H1 (cell line): ENCODE measurements around the gene LCN12. TPM values are rescaled to one million over a fixed set of nuclear protein-coding genes. Genes with fewer than 3 reads are reported as not detected.

Experiments
- CTCF ChIA-PET: fragments of 300-600 bp; sonication (Branson Sonifier 250); formaldehyde crosslinking; loops from one replicate; lab custom pipeline; 2021; ENCODE audit not compliant: partially characterized antibody; lab: Charles Lee
- POLR2A ChIA-PET: fragments of 300-600 bp; sonication (Branson Sonifier 250); formaldehyde crosslinking; loops from one replicate; lab custom pipeline; 2021; ENCODE audit warnings: inconsistent platforms; ENCODE audit not compliant: partially characterized antibody; lab: Charles Lee
- DNase-seq, 2 experiments: peaks; one replicate each; pipeline versions ENCODE4 v3.0.0 to v3.0.0-alpha.2; 2010 to 2022; ENCODE audit warnings: low spot score in 2 of 2, low read depth in 1 of 2, mixed read lengths in 1 of 2
- FAIRE-seq: peaks from 2 replicates; lab custom pipeline; 2011; peaks lifted over from hg19 to GRCh38; lab: Jason Lieb, UNC
- H2AFZ ChIP-seq: 2 replicates; pipeline ENCODE4 v1.8.1; 2012; ENCODE audit warnings: low read length, inconsistent platforms
- H2AK5ac ChIP-seq: 2 replicates; pipeline ENCODE4 v1.6.1; 2013; ENCODE audit warnings: low read depth, low read length
- H2BK120ac ChIP-seq: replicated peaks from 2 replicates; pipeline ENCODE3; 2013; ENCODE audit warnings: low read depth, low read length, inconsistent platforms
- H2BK12ac ChIP-seq: 2 replicates; pipeline ENCODE4 v1.6.1; 2013; ENCODE audit warnings: low read depth, low read length
- H2BK15ac ChIP-seq: 2 replicates; pipeline ENCODE4 v1.6.1; 2013; ENCODE audit warnings: low read length
- H2BK20ac ChIP-seq: 2 replicates; pipeline ENCODE4 v1.6.1; 2013; ENCODE audit warnings: low read length
- H2BK5ac ChIP-seq: 2 replicates; pipeline ENCODE4 v1.6.1; 2013; ENCODE audit warnings: low read depth, low read length
- H3K14ac ChIP-seq: 2 replicates; pipeline ENCODE4 v1.6.1; 2013; ENCODE audit warnings: inconsistent platforms; ENCODE audit not compliant: insufficient read length
- H3K18ac ChIP-seq: 2 replicates; pipeline ENCODE4 v1.6.1; 2013; ENCODE audit warnings: low read length; ENCODE audit errors: extremely low read depth
- H3K23ac ChIP-seq: 2 replicates; pipeline ENCODE4 v1.6.1; 2013; ENCODE audit warnings: inconsistent platforms; ENCODE audit not compliant: insufficient read length
- H3K23me2 ChIP-seq: 2 replicates; pipeline ENCODE4 v1.6.1; 2013; ENCODE audit warnings: low read depth, low read length
- H3K27ac ChIP-seq: 2 replicates; pipeline ENCODE4 v1.6.1; 2011; ENCODE audit warnings: low read depth, low read length, inconsistent platforms
- H3K27me3 ChIP-seq, 4 experiments: replicated peaks in 1 of 4; 1 replicate in 1 of 4; 2 replicates in 3 of 4; pipeline versions ENCODE4 v1.6.1 to v1.8.1; 2011 to 2013; ENCODE audit warnings: low read length in 3 of 4, mild to moderate bottlenecking in 3 of 4, inconsistent platforms in 2 of 4, mixed read lengths in 2 of 4, moderate library complexity in 1 of 4; ENCODE audit not compliant: control insufficient read depth in 3 of 4, insufficient read depth in 3 of 4; ENCODE audit errors: extremely low read depth in 1 of 4
- H3K36me3 ChIP-seq, 4 experiments: 2 replicates each; pipeline versions ENCODE4 v1.6.1 to v1.8.1; 2011 to 2013; ENCODE audit warnings: mild to moderate bottlenecking in 4 of 4, low read length in 3 of 4, moderate library complexity in 2 of 4, control low read depth in 1 of 4, inconsistent platforms in 1 of 4; ENCODE audit not compliant: insufficient read depth in 4 of 4, control insufficient read depth in 2 of 4
- H3K4ac ChIP-seq: replicated peaks from 2 replicates; pipeline ENCODE3; 2013; ENCODE audit warnings: low read length, low read depth, mixed read lengths, inconsistent platforms; ENCODE audit not compliant: insufficient read length
- H3K4me1 ChIP-seq, 4 experiments: replicated peaks in 1 of 4; 1 replicate in 1 of 4; 2 replicates in 3 of 4; pipeline versions ENCODE4 v1.6.1 to v1.8.1; 2011 to 2013; ENCODE audit warnings: low read length in 3 of 4, inconsistent platforms in 2 of 4, mixed read lengths in 1 of 4; ENCODE audit not compliant: insufficient read depth in 4 of 4, control insufficient read depth in 3 of 4
- H3K4me2 ChIP-seq, 2 experiments: 2 replicates each; pipeline versions ENCODE4 v1.6.1 to v1.8.1; 2011 to 2013; ENCODE audit warnings: low read depth in 2 of 2, low read length in 2 of 2, control low read depth in 1 of 2, inconsistent platforms in 1 of 2, mild to moderate bottlenecking in 1 of 2; ENCODE audit not compliant: insufficient read depth in 1 of 2
- H3K4me3 ChIP-seq, 4 experiments: fragments of 200-600, 300-600 bp in 1 of 4; sonication (generic), shearing (Covaris generic), sonication (Bioruptor Twin) in 1 of 4; 2 replicates each; pipeline versions ENCODE4 v1.5.1 to v1.8.1; 2011 to 2016; ENCODE audit warnings: low read length in 4 of 4, low read depth in 3 of 4, control low read depth in 2 of 4, inconsistent platforms in 2 of 4, mild to moderate bottlenecking in 2 of 4, mixed read lengths in 1 of 4, moderate library complexity in 1 of 4; ENCODE audit not compliant: insufficient read depth in 2 of 4; ENCODE audit errors: extremely low read depth in 1 of 4
- H3K56ac ChIP-seq: replicated peaks from 2 replicates; pipeline ENCODE3; 2013; ENCODE audit warnings: low read depth, mild to moderate bottlenecking, mixed read lengths, low read length, inconsistent platforms; ENCODE audit not compliant: insufficient read length
- H3K79me1 ChIP-seq: 2 replicates; pipeline ENCODE4 v1.6.1; 2013; ENCODE audit warnings: low read depth, low read length, control low read depth
- H3K79me2 ChIP-seq, 2 experiments: 2 replicates each; pipeline versions ENCODE4 v1.6.1 to v1.8.1; 2012 to 2013; ENCODE audit warnings: low read length in 2 of 2, mild to moderate bottlenecking in 2 of 2, inconsistent platforms in 1 of 2; ENCODE audit not compliant: insufficient read depth in 2 of 2, control insufficient read depth in 1 of 2
- H3K9ac ChIP-seq, 4 experiments: replicated peaks in 1 of 4; 1 replicate in 1 of 4; 2 replicates in 3 of 4; pipeline versions ENCODE4 v1.6.1 to v1.8.1; 2011 to 2013; ENCODE audit warnings: low read depth in 3 of 4, low read length in 3 of 4, control low read depth in 2 of 4, mild to moderate bottlenecking in 2 of 4, moderate library complexity in 2 of 4, inconsistent platforms in 1 of 4; ENCODE audit errors: extremely low read depth in 1 of 4
- H3K9me3 ChIP-seq, 2 experiments: 2 replicates each; pipeline versions ENCODE4 v1.6.1 to v1.8.1; 2012 to 2013; ENCODE audit warnings: mild to moderate bottlenecking in 2 of 2, moderate library complexity in 2 of 2, control low read depth in 1 of 2, inconsistent platforms in 1 of 2, low read depth in 1 of 2, low read length in 1 of 2, mixed read lengths in 1 of 2; ENCODE audit not compliant: insufficient read depth in 2 of 2
- H4K20me1 ChIP-seq, 2 experiments: replicated peaks in 1 of 2; 2 replicates each; pipeline versions ENCODE3 to v1.8.1; 2011 to 2013; ENCODE audit warnings: inconsistent platforms in 2 of 2, low read length in 2 of 2, mild to moderate bottlenecking in 1 of 2; ENCODE audit not compliant: insufficient read depth in 2 of 2, control insufficient read depth in 1 of 2
- H4K5ac ChIP-seq: 2 replicates; pipeline ENCODE4 v1.6.1; 2013; ENCODE audit warnings: low read length, low read depth, mixed read lengths, inconsistent platforms; ENCODE audit not compliant: insufficient read length
- H4K8ac ChIP-seq: 2 replicates; pipeline ENCODE4 v1.8.0; 2013; ENCODE audit warnings: mild to moderate bottlenecking, moderate library complexity, low read length, inconsistent platforms; ENCODE audit not compliant: insufficient read depth; ENCODE audit errors: extremely low read depth
- H4K91ac ChIP-seq: replicated peaks from 2 replicates; pipeline ENCODE3; 2013; ENCODE audit warnings: low read length, mixed read lengths, inconsistent platforms; ENCODE audit not compliant: insufficient read length
- CREB1 ChIP-seq: IDR thresholded peaks from 2 replicates; pipeline ENCODE4 v1.6.1; 2012; ENCODE audit warnings: inconsistent platforms
- RXRA ChIP-seq: IDR thresholded peaks from 2 replicates; pipeline ENCODE4 v1.6.1; 2011; ENCODE audit warnings: low read depth, mild to moderate bottlenecking, low read length, moderate library complexity; ENCODE audit not compliant: insufficient read depth
- SAP30 ChIP-seq: fragments of 300-600 bp; sonication (generic); IDR thresholded peaks from 2 replicates; pipeline ENCODE4 v1.7.1; 2012; ENCODE audit warnings: low read length, moderate library complexity, mild to moderate bottlenecking, inconsistent platforms; ENCODE audit not compliant: insufficient read depth, insufficient replicate concordance
- SIN3A ChIP-seq, 2 experiments: IDR thresholded peaks in 1 of 2; conservative IDR thresholded peaks in 1 of 2; 2 replicates each; pipeline ENCODE4 v1.6.1; 2011 to 2012; ENCODE audit warnings: low read length in 2 of 2, improper control_type of control experiment in 1 of 2, low read depth in 1 of 2, mild to moderate bottlenecking in 1 of 2
- ZNF274 ChIP-seq: IDR thresholded peaks from 2 replicates; pipeline ENCODE4 v1.7.0; 2012; ENCODE audit warnings: low read length, borderline replicate concordance; ENCODE audit errors: extremely low read depth
- WGBS, 2 experiments: shearing (Covaris generic) in 1 of 2; methylation state at CpG; one replicate each; pipeline versions ENCODE4 v1.1.6 to v1.1.7; 2013 to 2015; ENCODE audit warnings: low lambda C conversion rate in 2 of 2, mixed read lengths in 2 of 2, inconsistent platforms in 1 of 2, low coverage in 1 of 2, missing lambda C conversion rate in 1 of 2; ENCODE audit not compliant: insufficient replicate concordance in 2 of 2, insufficient coverage in 1 of 2, insufficient read length in 1 of 2; ENCODE audit errors: extremely low coverage in 1 of 2, missing lambda C conversion rate in 1 of 2; 5-methylcytosine and 5-hydroxymethylcytosine counted together
- polyA plus RNA-seq, 7 experiments: library from polyadenylated mRNA; depleted of rRNA in 3 of 7; stranded (reverse) in 5 of 7; unstranded in 2 of 7; fragments of >200 nt in 5 of 7; fragments of 200-250 nt in 2 of 7; gene quantifications; 1 replicate in 5 of 7; 2 replicates in 1 of 7; 4 replicates in 1 of 7; pipeline versions ENCODE4 v1.2.1 to v1.2.3, GENCODE V29; 2011 to 2013; ENCODE audit warnings: missing spikeins in 2 of 7, mixed read lengths in 2 of 7
- total RNA-seq: library from RNA; stranded (reverse); fragmentation: NEBNext Ultra II Directional; extraction: Animal tissue kit (Norgen Biotek cat#: 25700); gene quantifications from 2 replicates; pipeline ENCODE4 v1.2.1, GENCODE V29; 2021

The LCN12 gene
- total and polyA plus RNA-seq, 2 of the 8 experiments (the other 6 are each of a cell fraction or from before 2014, with no cell fraction given), result 1.1 to 1.7 TPM

- Histone ChIP-seq H2BK20ac (no peak overlapping the region), H2AK5ac (no peak overlapping the region), H3K36me3 (no peaks in the 10 kb centered on the region), H3K9me3 (no peaks in the 10 kb centered on the region), H2AFZ (no peak overlapping the region), H4K20me1 (peaks cover 0 to 6% of the 10 kb centered on the region in 2 experiments), H3K27me3 (no peaks in the 10 kb centered on the region), H4K8ac (no peak overlapping the region), H3K4me2 (no peak overlapping the region), H3K79me1 (no peaks in the 10 kb centered on the region), H4K5ac (no peak overlapping the region), H2BK12ac (no peak overlapping the region), H3K27ac (no peak overlapping the region), H2BK120ac (no peak overlapping the region), H3K4me1 (peaks cover 0 to 6% (median 5%) of the 10 kb centered on the region in 4 experiments; a peak in 5 of 7 replicates), H3K4ac (no peak overlapping the region), H2BK5ac (no peak overlapping the region), H3K14ac (no peak overlapping the region), H3K23ac (no peak overlapping the region), H4K91ac (no peak overlapping the region), H3K18ac (no peak overlapping the region), H3K56ac (no peak overlapping the region), H3K9ac (no peak overlapping the region), H3K4me3 (no peak overlapping the region), H3K79me2 (no peaks in the 10 kb centered on the region), H2BK15ac (no peak overlapping the region), H3K23me2 (peaks cover 12% of the 10 kb centered on the region; the same call in 1 of the 2 replicates)
- DNase-seq (no peak), FAIRE-seq (no peak)
- CTCF ChIA-PET, result interaction anchor here (0.9 to 5.2 kb wide), 5 partner anchors 9 to 112 kb away, joined by 3 to 21 read pairs (median 4); partner anchors contain the start of genes C8G and FBXW5
- POLR2A ChIA-PET, result interaction anchor here (0.6 kb wide), 1 partner anchor 79 kb away, joined by 3 read pairs; no protein-coding TSS in a partner anchor
- TF ChIP-seq CREB1 (no peak), SIN3A (conservative IDR thresholded peaks at IDR 0.05 in 1 of 2, IDR thresholded peaks at IDR 0.05 in 1 of 2; ENCODE audit: low read depth in 1 of 2, low read length in 2 of 2) (no peak), RXRA (no peak), ZNF274 (no peak), SAP30 (no peak)
- 80% methylated on average over 14 of the region's 14 CpGs; no CpG with 5 or more reads in 1 of the 2 experiments for WGBS, 2 experiments
Observed at GRCh38 chr9:136955202-136955942, 3.3 kb downstream of the LCN12 start.
